AG10803 (cell line): Measurements from ENCODE around the gene DHH.

Source experiments
- DNase-seq: peaks from one replicate; pipeline ENCODE4 v3.0.0; 2010; ENCODE audit warnings: low read depth
- H3K4me3 ChIP-seq: 2 replicates; pipeline ENCODE4 v1.5.1; 2011; ENCODE audit warnings: mild to moderate bottlenecking, low read length, control low read depth
- CTCF ChIP-seq: conservative IDR thresholded peaks from 2 replicates; pipeline ENCODE4 v1.5.1; 2011; ENCODE audit warnings: mild to moderate bottlenecking, low read length, control low read depth, inconsistent platforms

The DHH gene

GRCh38 chr12:49104822-49105221, 10.2 kb upstream of the DHH start:
- no peak for TF ChIP-seq CTCF
- DNase-seq: no peak
- no peak overlapping the region for H3K4me3 ChIP-seq

- TF ChIP-seq CTCF: no peak
- no peak for DNase-seq
- no peak overlapping the region for H3K4me3 ChIP-seq
These were observed 5.8 kb upstream of the DHH start for GRCh38 chr12:49100380-49100779.

GRCh38 chr12:49098703-49099102, 4.1 kb upstream of the DHH start:
- TF ChIP-seq CTCF: no peak
- no peak overlapping the region for H3K4me3 ChIP-seq
- DNase-seq: no peak

- TF ChIP-seq CTCF: peak; percentile 79
- DNase-seq: peak; percentile 29
- H3K4me3 ChIP-seq: no peak overlapping the region
These were observed 3.4 kb upstream of the DHH start for GRCh38 chr12:49098035-49098451.

- no peak for DNase-seq
- H3K4me3 ChIP-seq: no peak overlapping the region
- TF ChIP-seq CTCF: no peak
These were observed 2.8 kb upstream of the DHH start for GRCh38 chr12:49097381-49097780.

GRCh38 chr12:49094975-49095365, 369 bp upstream of the DHH start:
- TF ChIP-seq CTCF: no peak
- H3K4me3 ChIP-seq: no peak overlapping the region
- no peak for DNase-seq

- no peak for DNase-seq
- no peak overlapping the region for H3K4me3 ChIP-seq
These were observed 825 bp downstream of the DHH start for GRCh38 chr12:49093792-49094159.

More at GRCh38 chr12:49093792-49094159, 825 bp downstream of the DHH start:
- no peak for TF ChIP-seq CTCF
